Gastrocnemius medialis (tissue), 4 donors: ENCODE measurements around the gene BCL2L1.

Source experiments
- CTCF ChIP-seq, 5 experiments: fragments of 450-650 bp in 3 of 5; fragments of 200-600 bp in 2 of 5; sonication (generic) in 2 of 5; IDR thresholded peaks in 4 of 5; conservative IDR thresholded peaks in 1 of 5; 1 replicate in 4 of 5; 2 replicates in 1 of 5; pipeline ENCODE4 v1.5.1; 2016 to 2019; ENCODE audit warnings: antibody characterized with exemption in 5 of 5, mild to moderate bottlenecking in 3 of 5, moderate library complexity in 3 of 5
- POLR2A ChIP-seq, 2 donors: fragments of 450-650 bp; IDR thresholded peaks; one replicate each; pipeline ENCODE4 v1.6.1; 2017; ENCODE audit warnings: antibody characterized with exemption in 2 of 2, mild to moderate bottlenecking in 2 of 2, moderate library complexity in 2 of 2

GRCh38 chr20:31747640-31748039, 25.0 kb upstream of the BCL2L1 start:
- TF ChIP-seq POLR2A (IDR thresholded peaks at IDR 0.05) (no peak), CTCF (IDR thresholded peaks at IDR 0.05 in 4 of 5, conservative IDR thresholded peaks at IDR 0.05 in 1 of 5) (no peak)
